Suppressor macrophage (primary cell): Measurements from ENCODE around the gene SLC12A3.

Experiments used
- DNase-seq, 4 experiments: peaks; one replicate each; pipeline ENCODE4 v3.0.0-alpha.2; 2020 to 2022
- total RNA-seq, 17 experiments: gene quantifications; one replicate each; lab custom pipeline; 2026; ENCODE audit warnings: mixed read lengths in 6 of 17, inconsistent platforms in 3 of 17; lab: John Stamatoyannopoulos, UW

Gene SLC12A3, protein sequence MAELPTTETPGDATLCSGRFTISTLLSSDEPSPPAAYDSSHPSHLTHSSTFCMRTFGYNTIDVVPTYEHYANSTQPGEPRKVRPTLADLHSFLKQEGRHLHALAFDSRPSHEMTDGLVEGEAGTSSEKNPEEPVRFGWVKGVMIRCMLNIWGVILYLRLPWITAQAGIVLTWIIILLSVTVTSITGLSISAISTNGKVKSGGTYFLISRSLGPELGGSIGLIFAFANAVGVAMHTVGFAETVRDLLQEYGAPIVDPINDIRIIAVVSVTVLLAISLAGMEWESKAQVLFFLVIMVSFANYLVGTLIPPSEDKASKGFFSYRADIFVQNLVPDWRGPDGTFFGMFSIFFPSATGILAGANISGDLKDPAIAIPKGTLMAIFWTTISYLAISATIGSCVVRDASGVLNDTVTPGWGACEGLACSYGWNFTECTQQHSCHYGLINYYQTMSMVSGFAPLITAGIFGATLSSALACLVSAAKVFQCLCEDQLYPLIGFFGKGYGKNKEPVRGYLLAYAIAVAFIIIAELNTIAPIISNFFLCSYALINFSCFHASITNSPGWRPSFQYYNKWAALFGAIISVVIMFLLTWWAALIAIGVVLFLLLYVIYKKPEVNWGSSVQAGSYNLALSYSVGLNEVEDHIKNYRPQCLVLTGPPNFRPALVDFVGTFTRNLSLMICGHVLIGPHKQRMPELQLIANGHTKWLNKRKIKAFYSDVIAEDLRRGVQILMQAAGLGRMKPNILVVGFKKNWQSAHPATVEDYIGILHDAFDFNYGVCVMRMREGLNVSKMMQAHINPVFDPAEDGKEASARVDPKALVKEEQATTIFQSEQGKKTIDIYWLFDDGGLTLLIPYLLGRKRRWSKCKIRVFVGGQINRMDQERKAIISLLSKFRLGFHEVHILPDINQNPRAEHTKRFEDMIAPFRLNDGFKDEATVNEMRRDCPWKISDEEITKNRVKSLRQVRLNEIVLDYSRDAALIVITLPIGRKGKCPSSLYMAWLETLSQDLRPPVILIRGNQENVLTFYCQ
- total RNA-seq: 0 to 3.7 (median 0) reads per million in 17 experiments

GRCh38 chr16:56864960-56865359 lies at the start of gene SLC12A3:
Gene SLC12A3, plus strand, starts transcription at chr16:56865207. Its CDS starts 29 bp downstream, at chr16:56865236.
- no peak for DNase-seq

- no peak for DNase-seq
Measured at GRCh38 chr16:56815721-56816120, 49.3 kb upstream of the SLC12A3 start.

GRCh38 chr16:56817056-56817455 lies 48.0 kb upstream of the SLC12A3 start:
- DNase-seq: no peak

GRCh38 chr16:56817938-56818337 lies 47.1 kb upstream of the SLC12A3 start:
- DNase-seq: no peak

GRCh38 chr16:56823081-56823733 lies 41.8 kb upstream of the SLC12A3 start:
- no peak for DNase-seq

- peak in 1 of 4 experiments; percentile 12 for DNase-seq
Measured at GRCh38 chr16:56824331-56824730, 40.7 kb upstream of the SLC12A3 start.

GRCh38 chr16:56824804-56825203 lies 40.2 kb upstream of the SLC12A3 start:
- no peak for DNase-seq

DNA sequence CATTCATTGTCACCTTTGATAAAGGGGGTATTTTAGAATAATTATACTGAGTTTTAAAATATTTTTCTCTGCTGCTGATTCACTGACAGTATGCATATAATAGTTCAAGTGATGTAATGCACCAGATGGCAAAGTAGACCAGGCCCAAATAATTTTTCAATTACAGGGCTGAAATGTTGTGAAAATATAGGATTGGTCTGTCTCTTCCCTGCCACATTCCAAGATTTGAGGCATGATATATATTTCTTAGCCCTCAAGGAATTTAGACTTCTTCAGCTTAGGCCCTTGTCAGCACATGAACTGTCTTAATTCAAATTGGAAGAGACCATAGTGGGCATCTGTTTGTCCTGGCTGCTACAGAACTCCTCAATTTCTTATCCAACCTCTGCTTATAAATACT lies 39.2 kb upstream of the SLC12A3 start:
- DNase-seq: no peak

DNA sequence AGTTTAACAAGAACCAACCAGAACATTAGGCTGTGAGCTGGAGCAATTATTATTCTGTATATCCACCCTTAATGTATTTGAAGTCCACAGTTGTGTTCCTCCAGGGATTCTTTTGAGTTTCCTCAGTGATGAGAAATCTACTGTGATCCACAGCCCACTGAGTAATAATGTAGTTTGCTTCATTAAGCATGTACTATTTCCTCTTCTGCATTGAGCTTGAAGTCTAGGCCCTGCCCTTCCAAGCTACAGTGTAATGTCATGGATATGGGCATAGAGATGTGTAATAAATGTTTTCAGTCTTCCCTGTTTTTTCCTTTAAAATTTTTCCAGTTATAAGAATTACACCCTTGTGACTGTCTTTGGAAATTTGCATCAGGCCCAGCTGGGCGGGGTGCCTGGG lies 36.4 kb upstream of the SLC12A3 start:
- DNase-seq: no peak

DNA sequence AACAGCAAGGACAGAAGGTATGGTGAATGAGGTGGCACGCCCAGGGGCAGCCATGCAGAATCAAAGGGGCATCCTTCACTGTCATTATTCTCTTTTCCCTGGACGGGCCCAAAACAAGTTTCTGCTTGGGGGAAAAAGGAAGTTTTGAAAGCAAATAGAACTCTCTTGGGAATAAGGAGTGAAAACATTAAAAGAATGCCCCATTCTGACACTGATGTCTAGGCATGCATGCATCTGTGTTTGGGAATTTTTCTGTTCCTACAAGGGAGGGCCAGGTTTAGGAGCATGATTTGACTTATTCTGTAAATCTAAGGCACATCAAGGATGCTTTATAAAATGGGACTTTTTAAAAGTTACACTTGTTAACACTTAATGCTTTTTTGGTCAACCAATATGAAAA lies 34.3 kb upstream of the SLC12A3 start:
- no peak for DNase-seq

DNA sequence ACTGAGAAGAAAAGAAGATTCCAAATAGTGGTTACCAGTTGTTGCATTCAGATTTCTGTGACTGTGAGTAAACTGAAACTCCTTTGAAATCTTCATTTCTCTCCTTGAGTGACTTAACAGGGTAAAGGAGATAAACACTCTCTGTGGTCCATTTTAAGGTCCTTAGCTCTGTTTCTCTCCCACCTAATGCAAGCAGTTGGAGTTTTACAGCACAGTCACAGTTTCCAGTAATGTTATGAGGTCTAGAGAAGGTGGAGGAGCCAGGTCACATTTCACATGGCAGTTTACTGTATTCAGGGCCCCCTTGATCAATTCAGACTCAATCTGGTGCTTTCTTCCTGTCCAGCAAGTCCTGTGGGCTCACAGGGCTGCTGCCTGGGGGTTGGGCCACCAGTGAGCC lies 32.2 kb upstream of the SLC12A3 start:
- no peak for DNase-seq

DNA sequence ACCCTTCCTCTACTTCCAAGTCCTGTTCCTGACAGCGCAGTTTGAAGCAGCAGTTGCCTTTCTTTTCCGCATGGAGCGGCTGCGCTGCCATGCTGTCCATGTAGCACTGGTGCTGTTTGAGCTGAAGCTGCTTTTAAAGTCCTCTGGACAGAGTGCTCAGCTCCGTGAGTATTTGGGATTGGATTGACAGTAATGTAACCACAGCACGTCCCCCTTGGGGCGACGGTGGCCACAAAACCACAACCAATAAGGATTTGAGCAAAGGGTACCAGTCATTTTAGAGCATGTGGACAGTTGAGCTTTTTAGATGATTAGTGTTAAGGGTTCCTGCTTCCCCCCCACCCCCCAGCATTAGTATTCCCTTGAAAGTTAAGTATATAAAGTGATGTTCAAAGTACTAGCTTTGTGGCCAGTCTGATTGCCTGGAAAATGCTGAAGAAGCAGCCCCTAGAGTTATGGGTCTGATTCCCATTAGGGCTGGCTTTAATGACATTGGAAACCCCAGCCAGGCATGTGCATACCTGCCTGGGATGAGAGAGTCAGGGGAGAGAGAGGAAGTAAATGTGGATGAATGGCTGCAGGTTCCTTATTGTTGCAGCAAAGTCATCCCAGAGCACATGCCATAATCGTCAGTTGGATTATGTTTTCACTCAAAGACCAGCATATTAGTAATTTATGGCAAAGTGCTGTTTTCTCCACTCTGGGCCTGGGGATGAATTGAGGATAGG lies 31.6 kb upstream of the SLC12A3 start:
- no peak for DNase-seq

DNA sequence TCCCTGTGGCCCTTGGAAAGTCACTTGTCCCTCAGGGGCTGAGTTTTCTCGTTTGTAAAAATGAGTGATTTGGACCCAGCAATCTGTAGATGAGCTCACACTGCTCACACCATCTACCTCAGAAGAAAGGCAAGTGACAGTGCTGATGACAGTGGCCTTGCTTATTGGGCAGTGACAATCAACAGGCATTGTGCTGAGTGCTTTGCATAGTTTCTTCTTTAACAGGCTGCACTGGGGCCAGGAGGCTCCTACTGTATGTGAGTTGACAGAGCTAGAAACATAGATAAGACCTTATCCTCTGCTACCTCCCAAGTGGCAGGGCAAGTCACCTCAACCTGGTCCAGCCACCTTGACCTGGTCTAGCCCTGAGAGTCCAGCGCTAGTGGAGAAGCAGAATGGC lies 29.7 kb upstream of the SLC12A3 start:
- DNase-seq: no peak

GRCh38 chr16:56836410-56837230 lies 28.4 kb upstream of the SLC12A3 start:
- no peak for DNase-seq

DNA sequence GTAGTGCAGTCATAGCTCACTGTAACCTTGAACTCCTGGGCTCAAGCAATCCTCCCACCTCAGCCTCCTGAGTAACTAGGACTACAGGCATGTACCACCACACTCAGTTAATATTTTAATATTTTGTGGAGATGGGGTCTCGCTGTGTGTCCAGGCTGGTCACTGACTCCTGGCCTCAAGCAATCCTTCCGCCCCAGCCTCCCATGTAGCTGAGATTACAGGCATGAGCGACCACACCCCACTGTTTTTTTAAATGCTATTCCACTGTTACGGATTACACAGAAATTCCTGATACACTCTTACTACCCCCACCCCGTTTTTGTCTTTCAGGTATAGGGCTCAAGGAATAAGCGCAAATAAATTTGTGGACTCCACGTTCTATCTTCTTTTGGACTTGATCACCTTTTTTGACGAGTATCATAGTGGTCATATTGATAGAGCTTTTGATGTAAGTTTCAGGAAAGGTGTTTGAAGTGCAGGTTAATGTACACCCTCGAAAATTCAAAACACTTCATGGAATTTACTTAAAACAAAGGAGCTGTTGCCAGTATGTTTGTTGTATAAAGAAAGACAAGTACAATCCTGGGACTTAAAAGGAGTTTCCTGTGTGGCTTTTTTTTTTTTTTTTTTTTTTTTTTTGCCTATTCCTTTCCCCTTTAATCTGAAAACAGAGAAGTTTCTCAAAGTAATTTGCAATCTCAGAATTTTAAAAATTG lies 26.2 kb upstream of the SLC12A3 start:
- no peak for DNase-seq

DNA sequence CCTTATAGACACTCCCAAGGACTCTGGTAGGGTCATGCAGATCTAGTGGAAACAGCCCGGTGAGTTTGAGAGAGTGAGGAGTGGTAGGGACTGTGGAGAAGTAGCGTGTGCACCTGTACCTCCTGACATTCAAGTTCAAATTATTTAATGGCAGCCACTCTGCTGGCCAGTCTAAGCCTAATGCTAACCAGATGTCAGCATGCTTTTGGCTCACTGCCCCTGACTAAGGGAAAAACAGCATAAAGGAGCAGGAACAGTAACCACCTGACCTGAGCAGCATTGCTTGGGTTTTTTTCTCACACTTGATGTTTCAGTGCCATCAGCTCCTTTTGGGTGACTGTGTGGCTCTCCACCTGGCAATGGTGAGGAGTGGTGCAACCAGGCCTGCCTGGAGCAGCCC lies 23.8 kb upstream of the SLC12A3 start:
- no peak for DNase-seq

DNA sequence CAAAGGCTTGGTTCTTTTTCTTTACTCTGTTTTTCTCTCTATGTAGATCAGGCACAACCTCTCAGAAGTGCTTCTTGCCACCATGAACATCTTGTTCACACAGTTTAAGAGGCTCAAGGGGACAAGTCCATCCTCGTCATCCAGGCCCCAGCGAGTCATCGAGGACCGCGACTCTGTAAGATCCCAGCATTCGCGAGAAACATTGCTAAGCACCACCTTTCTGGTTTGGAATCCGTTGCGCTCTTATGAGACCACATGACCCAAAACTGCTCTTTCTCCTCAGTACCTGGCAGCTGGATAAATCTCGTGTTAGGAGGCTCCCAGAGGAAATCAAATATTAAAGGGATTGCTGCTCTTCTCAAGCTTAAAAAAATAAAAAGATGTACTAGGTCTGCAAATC lies 23.3 kb upstream of the SLC12A3 start:
- DNase-seq: no peak

GRCh38 chr16:56842133-56842532 lies 22.9 kb upstream of the SLC12A3 start:
- no peak for DNase-seq

DNA sequence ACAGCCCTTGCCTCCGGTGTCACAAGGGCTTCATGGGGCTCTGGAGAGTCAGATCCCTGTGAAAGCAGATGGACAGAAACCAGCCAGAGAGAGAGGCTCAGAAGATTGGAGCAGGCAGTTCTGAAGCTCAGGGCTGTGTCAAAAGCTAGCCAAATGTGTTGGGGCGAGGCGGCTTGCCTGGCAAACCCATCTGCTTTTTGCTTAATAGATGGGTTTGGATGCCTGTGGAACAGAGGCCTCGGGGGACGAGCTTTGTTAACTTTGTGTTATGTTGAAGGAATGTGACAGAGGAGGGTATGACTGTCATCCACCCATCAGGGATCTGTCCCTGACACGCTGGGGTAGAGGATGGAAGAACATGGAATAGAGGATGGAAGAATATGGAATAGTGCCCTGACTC lies 21.0 kb upstream of the SLC12A3 start:
- no peak for DNase-seq

DNA sequence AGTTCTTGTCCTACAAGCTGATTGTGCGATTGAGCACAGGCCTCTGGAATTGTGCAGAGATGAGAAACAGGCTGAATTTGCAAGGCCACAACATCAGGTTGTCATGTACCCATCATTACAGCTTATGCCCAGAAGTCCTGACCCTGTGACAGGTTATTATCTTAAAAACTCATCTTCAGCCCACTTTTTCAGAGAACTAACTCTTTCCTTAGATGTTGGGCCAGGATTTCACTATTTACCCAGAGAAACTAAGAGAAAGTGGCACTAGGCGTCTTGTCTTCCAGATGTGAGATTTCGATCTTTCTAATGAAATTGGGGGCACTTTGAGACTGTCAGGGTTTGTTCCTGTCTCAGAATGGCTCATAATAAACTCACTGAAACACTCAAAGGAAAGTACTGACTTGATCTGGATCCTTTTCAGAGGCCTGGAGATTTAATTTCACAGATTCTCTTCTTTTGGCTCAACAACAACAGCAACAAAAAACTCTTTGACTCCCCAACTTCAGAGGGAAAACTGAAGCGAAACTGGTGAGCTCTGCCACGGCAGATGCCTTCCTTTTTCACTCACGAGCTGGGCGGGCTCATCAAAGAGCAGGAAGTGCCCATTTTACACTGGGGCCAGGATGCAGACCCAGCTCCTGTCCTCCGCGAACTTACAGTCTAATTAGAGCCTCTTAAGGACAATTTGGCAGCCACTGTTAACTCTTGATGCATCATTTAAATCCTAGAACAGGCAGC lies 17.7 kb upstream of the SLC12A3 start:
- DNase-seq: peak in 3 of 4 experiments; percentile 34 to 63 (median 58)
